ENCODE measurements around the gene USH2A.

Gene USH2A, protein sequence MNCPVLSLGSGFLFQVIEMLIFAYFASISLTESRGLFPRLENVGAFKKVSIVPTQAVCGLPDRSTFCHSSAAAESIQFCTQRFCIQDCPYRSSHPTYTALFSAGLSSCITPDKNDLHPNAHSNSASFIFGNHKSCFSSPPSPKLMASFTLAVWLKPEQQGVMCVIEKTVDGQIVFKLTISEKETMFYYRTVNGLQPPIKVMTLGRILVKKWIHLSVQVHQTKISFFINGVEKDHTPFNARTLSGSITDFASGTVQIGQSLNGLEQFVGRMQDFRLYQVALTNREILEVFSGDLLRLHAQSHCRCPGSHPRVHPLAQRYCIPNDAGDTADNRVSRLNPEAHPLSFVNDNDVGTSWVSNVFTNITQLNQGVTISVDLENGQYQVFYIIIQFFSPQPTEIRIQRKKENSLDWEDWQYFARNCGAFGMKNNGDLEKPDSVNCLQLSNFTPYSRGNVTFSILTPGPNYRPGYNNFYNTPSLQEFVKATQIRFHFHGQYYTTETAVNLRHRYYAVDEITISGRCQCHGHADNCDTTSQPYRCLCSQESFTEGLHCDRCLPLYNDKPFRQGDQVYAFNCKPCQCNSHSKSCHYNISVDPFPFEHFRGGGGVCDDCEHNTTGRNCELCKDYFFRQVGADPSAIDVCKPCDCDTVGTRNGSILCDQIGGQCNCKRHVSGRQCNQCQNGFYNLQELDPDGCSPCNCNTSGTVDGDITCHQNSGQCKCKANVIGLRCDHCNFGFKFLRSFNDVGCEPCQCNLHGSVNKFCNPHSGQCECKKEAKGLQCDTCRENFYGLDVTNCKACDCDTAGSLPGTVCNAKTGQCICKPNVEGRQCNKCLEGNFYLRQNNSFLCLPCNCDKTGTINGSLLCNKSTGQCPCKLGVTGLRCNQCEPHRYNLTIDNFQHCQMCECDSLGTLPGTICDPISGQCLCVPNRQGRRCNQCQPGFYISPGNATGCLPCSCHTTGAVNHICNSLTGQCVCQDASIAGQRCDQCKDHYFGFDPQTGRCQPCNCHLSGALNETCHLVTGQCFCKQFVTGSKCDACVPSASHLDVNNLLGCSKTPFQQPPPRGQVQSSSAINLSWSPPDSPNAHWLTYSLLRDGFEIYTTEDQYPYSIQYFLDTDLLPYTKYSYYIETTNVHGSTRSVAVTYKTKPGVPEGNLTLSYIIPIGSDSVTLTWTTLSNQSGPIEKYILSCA (N-terminal part only)

DNA sequence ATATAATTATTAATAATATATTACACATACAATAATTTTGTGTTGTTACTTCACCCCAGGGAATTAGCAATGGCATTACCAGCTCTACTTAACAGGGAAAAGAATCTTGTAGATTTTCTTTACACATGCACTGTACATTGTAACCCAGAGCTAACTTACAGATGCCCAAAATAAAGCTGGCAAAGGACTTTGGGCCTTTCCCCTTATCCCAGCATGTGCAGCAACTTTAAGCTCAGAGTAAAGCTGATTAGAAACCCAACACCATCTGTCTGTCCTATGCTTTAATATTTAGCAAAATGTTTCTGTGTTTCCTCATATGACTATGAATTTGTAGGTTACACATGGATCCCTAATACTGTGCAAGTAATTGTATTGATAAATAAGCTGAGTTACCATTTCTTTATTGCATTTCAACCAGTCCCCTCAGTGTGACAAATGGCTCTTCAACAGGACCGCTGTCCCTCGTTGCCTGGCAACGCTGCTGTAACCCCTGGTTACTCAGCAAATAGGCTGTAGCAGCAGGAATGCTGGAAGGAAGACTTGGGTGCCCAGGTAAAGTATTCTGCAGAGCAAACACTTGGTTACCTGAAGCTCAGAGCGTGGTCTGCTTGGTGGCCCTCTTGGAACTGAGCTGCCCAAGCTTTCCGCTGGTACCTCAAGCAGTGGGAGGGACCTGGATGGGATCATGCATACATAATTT, at the start of gene USH2A:
Gene USH2A, minus strand, starts transcription at position 628 of the 700 bp plus-strand sequence. CDS start 1,112 bp downstream, outside the sequence.
- no peak for DNase-seq

DNA sequence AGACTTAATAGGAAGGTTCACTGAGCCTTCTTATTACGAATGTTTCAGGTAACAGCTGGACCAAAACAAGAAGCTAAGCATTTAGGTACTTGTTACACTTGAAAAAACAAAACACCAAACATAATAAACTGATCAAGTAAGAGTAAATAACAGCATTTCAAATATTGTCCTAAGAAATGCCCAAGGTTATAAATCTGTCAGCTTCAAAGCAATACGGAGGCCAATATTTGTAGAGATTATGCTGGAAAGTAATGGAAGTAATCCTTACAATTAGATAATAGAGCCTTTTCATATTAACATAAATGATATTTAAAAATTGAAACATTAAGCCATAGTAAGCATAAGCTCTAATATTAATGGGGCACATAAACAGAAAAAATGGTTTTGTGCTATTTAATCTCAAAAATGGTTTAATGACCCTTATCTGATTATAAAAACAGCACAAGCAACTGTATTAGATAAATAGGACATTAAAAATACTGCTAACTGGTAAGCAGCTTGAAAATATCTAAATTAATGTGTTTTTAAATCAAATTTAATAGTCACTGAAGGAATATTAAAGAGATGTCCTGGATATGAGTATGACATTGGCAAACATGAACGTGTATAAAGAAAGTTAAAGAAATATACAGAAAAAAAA, 43.0 kb upstream of the USH2A start:
- DNase-seq = no peak

DNA sequence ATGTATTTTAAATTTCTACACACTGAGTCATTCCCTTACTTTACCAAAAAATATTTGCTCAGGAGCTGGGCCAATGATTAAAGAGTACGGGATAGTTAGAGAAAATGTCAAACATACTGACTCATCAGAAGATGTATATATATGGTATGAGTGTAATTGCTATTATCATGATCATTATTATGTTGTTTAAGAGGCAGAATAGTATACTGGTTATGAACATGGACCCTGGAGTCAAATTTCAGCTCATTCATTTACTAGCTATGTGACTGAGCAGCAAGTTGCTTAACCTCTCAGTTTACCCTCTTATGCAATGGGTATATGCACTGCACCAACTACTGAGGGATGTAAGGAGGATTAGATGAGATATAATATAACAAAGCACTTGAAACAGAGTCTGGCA, 41.2 kb upstream of the USH2A start:
- no peak for DNase-seq

DNA sequence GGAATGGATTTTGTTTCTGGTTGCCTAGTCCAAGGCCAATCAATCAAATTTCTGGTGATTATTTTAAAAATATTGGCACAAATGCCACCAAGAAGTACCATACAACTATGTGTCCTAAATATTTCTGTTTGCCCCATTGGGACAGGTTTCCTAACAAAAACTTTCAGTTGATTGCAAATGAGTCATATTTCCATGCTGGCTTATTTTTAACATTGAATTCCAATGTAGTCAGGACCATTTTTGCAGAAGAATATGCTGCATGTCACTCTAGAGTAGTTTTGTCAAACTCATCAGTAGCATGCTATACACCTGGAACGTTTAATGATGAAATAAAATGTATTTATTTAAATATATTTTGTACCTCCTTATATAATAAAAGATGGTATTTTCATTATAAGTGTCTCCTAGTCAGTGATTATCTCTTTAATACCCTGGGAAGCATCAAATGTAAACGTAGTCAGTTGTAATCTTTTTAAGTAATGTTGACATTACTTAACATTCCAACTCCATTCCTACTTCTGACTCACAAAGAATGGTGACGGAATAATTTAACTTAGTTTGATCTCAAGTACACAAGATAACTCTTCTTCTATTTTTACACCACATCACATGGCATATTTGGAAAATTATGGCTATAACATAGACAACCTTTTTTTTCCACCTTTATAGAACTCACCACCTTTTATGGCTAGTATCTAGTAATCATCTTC, 39.0 kb upstream of the USH2A start:
- DNase-seq = no peak

DNA sequence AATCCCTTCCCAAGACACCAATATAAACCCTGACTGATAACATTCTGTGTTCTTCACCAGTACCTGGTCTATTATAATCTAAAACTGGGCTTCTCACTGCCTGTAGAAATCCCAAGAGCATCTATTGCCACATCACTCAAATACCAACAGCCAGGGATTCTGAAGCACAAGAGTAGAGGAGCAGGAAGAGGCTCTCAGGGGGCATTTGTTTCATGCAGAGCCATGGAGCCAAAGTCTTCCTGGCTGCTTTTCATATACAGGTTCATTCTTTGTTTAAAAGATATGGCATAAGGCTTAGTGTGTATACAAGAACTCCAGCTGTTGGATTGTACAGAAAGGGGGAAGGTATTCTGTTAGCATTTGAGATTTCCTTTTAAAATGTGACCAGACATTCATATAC, 38.2 kb upstream of the USH2A start:
- no peak for DNase-seq

DNA sequence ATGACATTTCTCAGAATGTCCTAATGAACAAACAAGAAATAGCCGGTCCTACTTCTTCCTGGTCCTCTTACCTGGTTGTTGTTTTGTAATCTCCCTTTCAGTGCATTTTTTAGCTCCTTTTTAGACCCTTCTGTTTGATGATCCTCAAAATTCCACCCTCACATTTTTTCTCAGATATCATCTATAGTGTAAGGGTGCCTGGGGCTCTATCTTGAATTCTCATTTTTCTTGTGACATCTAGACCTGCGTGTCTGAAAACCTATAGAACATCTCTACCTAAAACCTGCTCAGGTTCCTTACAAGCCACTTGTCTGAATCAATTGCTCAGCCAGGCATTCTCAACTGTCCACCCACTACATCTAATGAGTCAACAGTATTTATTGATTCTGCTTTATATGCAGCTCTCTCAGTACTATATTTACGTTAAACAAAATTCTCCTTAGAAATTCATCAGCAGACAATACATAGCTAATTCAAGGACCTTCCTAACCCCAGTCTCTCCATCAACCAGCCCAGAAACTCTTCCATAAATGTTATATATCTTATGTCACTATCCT, 36.5 kb upstream of the USH2A start:
- no peak for DNase-seq

DNA sequence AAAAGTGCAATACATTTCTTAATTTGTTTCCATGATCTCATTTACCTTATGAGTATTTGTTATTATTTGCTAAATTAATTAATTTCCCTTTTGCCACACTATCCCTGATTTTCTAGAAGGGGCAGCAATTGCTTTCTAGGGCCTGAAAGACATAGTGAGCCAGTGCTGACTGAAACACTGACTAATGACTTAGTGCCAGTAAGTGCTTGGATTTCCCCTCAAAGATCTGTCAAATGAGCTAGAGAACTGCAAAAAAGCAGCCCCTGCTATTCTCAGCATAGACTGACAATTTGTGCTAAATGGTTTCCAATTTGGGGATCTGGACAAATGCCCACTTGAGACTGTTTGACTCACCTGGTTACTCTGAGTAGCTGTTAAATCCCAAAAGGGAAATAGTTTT, 35.6 kb upstream of the USH2A start:
- DNase-seq = no peak

DNA sequence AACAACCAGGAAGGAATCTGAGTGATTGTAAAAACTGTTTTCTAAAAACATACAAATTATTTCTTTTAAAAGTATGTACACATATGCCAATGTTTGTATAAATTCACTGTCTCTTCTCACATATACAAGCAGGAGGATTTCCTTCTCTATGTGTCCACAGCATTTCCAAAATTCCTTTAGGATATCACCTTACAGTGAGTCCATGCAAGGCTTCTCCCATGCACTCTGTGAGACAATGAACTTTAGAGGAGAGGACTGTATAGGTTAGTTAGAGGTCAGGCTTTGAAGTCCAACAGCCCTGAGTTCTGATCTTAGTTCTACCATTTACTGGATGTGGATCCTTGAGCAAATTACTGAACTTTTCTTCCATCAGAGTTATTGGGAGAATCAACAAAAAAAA, 34.1 kb upstream of the USH2A start:
- no peak for DNase-seq

DNA sequence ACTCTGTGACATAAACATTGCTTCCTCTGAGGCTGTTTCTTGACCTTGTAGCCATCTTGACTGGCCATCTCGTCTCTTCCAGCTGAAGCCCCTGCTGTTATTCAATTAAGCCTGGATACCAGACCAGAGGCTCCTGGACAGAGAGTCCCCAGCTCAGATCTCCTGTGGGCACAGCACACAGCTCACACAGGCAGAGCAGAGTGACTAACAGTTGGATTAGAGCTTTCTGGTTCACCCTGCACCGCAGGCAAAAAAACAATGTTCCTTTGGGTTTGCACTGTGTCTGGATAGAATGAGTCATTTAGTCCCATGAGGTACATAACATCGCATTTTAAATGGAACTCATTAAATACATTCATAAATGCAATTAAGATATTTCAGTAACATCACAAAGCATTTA, 33.4 kb upstream of the USH2A start:
- no peak for DNase-seq

DNA sequence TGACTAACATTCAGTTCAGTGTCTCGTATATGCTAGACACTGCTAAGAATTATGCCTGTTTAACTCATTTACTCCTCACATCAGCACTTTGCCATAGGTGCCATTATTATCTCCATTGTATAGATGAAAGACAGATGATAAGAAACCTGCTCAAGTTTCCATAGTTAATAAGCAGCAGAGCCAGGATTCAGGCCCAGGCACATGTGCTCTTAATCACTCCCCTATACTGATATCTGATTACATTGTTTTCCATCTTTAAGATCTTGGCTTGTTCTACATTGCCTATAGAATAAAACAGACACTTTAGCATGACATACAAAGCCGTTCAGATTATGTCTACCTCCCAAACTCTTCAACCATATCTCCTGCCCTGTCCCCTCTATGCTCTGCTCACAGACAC, 30.5 kb upstream of the USH2A start:
- no peak for DNase-seq

DNA sequence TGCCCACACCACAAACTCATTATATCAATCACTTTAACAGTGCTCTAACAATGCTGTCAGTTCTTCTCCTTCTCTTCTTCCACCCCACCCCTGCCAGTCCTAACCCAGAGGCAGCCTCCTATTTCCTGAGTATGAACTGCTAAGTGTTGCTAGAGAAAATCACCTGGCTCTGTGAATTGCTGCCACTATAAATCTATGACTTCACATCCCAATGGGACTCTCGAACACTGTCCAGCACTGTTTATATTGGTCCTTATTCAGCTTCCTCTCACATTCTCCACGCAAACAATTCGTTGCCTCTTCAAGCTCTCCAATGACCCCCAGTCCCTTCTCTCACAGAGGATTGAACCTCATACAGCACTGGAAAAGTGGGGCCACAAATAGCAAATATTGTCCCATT, 27.0 kb upstream of the USH2A start:
- no peak for DNase-seq

DNA sequence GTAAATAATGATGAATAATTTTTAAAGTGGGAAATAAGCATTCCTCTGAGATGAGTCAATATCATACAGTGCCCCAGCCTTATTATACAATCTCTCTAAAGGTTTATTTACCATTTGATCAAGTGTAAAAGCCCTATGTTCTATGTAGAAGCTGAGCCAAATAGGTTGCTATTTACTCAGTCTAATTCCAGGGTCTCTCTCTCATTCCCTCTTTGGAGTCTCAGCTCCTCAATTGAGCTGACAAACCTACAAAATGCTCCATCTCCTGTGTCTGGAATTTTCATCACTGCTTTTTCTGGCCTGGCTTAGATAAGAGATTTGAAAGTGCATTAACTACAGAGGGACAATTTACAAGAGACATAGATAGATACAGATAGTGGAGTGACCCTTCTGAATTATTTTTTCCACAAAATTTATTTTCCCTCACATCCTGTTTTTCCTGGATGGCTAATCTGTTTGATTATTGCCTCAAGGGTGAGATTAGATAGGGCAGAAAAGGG, 24.8 kb upstream of the USH2A start:
- DNase-seq = no peak

DNA sequence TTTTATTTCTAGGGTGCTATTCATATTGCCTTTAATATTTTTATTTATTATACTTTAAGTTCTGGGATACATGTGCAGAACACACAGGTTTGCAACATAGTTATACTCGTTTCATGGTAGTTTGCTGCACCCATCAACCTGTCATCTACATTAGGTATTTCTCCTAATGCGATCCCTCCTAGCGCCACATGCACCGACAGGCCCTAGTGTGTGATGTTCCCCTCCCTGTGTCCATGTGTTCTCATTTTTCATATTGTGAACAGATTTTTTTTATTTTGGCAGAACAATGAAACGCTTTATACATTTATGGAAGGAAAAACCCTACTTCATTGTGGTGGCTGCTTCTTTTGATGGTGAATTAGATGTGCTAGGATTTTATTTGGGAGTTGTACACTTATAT, 14.4 kb upstream of the USH2A start:
- DNase-seq = no peak

DNA sequence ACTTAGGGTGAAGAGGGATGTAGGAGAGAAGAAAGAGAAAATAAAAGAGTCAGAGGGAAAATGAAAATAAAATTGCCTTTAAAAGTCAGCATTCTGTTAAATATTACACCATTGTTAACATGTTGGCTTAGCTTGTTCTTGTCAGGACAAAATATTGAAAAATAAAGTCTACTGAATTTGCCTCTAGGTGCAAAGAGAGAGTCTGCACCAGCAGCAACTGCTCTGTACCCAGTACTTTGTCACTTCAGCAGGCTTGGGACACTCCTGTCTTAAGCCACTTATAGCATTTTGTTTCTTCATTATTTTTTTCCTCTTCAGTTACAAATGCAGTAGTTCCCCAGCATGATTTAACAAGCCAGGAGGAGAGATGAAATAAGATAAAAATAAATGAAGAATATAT, 11.0 kb upstream of the USH2A start:
- no peak for DNase-seq

DNA sequence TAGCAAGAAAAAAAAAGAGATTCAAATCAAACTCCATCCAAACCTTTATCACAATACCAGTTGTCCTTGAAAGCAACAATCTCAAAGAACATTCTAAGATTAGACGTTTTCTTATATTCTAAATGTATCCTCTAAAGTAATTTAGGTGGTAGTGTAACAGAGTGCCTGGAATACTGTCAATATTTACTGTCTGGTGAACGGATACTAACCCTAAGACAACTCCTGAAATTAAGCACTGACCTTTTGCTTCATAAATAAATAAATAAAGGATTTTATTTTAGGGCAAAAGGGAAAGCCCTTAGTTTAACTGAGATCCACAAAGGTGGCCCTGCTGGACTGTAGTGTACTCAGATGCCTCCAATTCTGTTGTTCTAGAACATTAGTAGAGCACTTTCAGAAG, 9.9 kb upstream of the USH2A start:
- DNase-seq = no peak

DNA sequence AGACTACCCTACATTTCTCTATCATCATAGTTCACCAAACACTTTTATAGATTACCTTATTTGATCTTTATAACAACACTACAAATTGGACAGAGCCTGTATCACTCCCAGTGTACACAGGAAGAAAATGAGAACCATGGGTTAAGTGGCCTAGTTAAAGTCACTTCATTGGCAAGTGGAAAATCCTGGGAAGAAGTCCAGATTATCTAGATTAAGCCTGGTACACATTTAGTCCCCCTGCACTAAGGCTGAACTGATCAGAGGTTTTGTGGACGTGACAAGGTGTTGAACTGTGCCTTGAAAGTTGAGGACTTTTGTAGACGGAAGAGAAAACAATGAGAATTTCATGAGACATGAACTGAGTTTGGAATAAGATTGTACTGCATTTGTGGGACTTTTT, 7.5 kb upstream of the USH2A start:
- no peak for DNase-seq

DNA sequence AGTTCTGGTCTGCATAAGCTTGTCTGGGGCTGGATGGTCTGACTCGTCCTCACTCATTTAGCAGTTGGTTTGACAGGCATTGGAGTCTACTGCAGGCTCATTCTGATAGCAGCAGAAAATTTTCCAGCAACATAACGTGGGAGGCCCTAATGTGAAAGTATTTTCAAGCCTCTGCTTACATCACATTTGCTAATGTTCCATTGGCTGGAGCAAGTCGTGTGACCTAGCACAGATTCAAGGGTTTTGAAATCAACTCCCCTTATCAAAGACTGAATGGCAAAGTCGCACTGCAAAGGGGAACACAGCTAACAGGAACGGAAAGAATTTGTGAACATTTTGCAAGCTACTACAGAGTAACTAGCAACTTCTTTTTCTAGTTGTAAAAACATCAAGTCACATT, 2.3 kb upstream of the USH2A start:
- DNase-seq = no peak

DNA sequence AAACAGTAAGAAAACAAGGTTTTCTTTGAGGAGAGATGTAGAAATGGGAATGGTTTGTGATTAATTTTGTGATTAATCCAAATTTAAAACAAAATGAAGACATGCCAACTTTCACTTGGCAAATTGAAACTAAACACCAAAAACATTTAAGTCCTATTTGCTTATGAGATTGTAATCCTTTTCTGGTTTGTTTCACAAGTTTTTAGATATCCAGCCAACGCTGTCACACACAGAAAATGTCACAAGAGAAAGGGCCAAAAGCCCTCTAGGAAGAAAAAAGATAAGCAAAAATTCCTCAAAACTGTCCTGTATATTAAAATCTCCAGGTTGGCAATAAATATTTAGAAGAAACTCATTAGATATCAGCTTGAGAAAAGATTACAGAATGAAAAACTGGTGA, 2.5 kb downstream of the USH2A start:
- DNase-seq = no peak

DNA sequence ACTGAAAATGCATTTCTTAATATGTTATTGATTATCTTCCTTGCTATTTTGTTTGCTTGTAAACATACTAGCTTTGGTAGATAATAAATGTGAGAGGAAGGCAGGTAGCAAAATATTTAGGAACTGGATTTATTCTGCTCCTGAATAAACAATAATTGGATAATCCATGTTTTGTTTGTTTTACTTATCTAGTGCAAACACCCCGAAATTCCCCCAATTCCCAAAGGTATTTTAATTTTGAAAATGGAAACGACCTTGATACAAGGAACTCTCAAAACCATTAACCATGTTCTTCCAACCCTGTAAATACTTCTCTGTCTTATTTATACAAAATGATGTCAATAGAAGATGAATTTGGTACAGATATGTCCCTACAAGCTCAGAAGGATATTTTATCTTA, 3.0 kb downstream of the USH2A start:
- DNase-seq = no peak

DNA sequence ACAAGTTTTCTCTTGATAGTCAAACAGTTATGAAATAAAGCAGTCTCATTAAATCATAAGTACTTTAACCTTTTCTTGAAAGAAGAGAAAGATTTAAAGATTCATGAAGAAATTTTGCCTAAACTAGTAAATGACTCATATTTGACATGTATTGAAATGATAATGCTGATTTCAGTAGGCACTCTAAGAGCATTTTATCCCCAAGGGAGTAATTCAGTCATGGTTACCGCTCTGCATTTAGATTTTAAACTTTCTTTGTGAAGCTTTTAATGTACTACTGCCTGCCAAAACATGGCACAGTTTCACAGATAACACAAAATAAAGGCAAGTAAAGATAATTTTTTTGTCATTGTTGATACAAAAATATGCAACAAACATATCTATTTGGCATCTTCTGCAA, 6.8 kb downstream of the USH2A start:
- DNase-seq = no peak

DNA sequence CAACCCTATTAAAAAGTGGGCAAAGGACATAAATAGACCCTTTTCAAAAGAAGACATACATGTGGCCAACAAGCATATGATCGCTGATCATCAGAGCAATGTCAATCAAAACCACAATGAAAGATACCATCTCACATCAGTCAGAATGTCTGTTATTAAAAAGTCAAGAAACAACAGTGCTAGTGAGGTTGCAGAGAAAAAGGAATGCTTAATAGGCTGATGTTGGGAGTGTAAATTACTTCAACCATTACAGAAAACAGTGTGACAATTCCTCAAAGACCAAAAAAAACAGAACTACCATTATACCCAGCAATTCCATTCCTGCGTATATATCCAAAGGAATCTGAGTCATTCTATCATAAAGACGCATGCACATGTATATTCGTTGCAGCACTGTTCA, 13.2 kb downstream of the USH2A start:
- DNase-seq = no peak

Data from activated CD8-positive, alpha-beta memory T cell treated with anti-CD3 and anti-CD28 coated beads, Interleukin-2, amount 50 U/mL, for 4 hours (primary cell).